UCSD-AML1 (cell line): Measurements from ENCODE around the gene IL15RA.
A peak's percentile ranks its signal among the peaks of the same experiment; 100 is the strongest.

Experiments
- DNase-seq: peaks from one replicate; lab custom pipeline; 2025; ENCODE audit not compliant: unreplicated experiment; lab: John Stamatoyannopoulos, UW

The IL15RA gene

DNA sequence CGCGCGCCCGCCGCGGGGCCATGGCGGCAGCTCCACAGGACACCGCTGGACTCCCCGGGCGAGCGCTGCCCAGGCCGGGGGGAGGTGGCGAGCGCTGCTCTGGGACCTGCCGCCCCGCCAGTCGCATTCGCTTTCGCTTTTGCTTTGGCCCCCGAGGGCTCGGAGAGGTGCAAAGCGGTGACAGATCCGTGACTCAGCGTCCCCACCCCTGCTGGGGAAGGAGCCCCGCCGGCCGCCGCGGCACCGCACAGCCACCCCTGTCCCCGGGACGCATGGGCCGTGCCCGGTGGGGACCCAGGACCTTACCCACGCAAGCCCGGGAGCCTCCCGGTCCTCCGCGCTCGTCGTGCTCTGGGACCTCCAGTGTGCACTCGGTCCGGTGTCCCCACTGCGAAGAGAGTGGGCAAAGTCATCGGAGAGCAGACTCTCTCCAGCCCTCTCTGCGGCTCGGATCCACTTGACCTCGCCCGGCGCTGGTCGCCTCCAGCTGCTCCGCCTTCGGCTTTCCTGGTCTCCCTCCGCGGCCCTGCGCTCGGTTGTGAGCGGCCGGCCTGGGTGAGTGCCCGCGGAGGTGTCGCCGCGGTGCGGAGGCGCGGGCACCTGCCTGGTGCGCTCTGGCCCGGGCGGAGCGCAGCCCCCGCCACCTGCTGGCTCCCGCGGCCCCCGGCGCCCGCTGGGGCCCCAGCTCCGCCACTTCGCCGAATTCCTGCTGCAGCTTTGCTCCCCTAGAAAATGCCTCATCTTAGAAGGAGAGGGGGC, at the start of gene IL15RA:
Gene IL15RA (minus strand): TSS at position 73 of the 759 bp plus-strand sequence. CDS start 51 bp downstream, at position 22.
- peak; percentile 79 for DNase-seq

DNA sequence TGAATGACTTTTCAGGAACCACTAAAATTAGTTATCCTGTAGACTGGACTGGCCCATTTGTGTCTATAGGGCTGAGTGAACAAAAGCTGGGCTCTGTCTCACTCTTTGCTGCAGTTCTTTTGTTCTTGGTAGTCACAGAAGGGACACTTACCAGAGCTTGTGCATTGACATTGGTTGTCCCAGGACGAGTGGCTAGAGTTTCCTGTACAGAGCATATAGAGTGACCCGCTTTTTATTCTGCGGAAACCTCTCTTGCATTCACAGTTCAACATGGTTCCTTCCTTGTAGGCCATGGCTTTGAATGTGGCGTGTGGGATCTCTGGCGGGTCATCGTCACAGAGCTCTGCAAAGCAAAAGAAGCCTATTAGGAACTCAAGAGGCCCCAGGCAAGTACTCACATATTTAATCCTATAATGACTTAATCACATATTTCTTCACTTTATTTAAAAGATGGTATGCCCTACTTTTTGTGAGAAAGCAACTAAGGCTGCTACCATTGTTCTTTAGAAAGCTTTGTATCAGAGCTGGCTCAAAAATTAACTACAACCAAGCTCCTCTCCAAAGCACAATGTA, 48.4 kb upstream of the IL15RA start:
- DNase-seq, result no peak

- no peak for DNase-seq
Observed at GRCh38 chr10:6024334-6024682, 47.0 kb upstream of the IL15RA start.

DNA sequence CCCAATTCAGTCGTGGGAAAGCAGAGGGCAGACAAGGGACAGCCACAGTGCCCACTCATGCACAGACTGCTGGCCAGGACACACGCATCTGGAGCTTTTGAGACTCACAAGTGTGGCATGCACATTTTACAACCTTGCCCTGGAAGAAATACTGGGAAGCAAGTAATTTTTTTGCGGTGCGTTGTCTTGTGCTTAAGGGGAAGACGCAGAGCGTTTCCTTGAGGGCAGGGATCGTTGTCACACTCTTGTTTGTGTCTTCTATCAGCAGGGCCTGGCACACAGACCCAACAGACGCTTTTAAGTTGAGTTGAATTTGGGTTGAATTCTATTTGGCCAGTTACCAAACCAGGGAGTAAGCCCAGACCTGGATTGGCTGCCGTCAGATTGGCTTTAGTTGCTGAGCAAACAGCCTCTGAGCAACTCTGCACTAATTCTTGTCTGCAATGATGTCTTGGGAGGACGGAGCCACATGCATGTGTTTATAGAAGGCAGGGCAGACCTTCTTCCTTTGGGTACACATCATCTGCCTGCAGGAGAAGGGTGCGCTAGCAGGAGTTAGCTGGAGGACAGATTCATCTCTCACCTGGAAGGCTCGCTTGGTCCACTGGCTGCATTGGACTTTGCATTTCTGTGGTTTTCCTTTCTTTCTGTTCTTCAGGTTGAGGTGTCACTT, 46.5 kb upstream of the IL15RA start:
- no peak for DNase-seq

GRCh38 chr10:6022660-6023059, 45.3 kb upstream of the IL15RA start:
- DNase-seq, result no peak

DNA sequence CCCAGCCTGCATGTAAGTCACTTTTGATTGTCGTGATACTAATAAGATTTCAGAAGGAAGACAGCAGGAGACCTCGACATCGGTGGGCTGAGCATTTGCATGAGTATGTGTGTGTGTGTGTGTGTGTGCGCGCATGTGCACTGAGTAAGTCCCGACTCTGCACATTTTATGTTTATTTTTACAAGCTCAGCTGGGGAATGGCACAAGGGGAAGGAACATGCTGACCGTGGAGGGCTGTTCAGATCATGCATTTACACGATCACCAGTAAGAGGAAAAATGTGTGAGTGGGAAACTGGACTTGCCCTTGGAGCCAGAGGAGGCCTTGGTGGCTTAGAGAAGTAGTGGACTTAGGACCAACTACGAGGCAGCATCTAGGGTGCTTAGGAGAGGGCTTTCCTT, 43.5 kb upstream of the IL15RA start:
- DNase-seq, result no peak

DNA sequence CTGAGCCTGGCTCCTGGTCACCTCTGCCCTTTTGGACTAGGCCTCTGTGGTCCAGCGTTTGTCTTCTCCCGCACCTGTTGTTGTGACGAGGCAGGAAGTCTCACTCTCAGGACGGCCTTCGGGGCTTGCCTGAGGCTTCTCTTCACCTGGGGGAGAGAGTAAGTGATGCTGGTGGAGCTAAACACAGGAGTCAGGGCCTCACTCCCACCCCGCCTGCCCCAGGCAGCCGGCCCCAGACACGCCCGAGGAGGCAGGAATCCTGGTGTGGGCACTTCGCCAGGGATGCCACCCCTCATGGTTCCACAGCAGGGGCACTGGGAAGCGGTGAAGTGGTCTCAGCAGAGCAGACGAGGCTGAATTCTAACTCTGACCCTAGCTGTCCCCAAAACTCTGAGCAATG, 42.5 kb upstream of the IL15RA start:
- DNase-seq, result no peak

GRCh38 chr10:6019010-6019782, 41.9 kb upstream of the IL15RA start:
- no peak for DNase-seq

GRCh38 chr10:6018422-6018821, 41.1 kb upstream of the IL15RA start:
- DNase-seq, result no peak

DNA sequence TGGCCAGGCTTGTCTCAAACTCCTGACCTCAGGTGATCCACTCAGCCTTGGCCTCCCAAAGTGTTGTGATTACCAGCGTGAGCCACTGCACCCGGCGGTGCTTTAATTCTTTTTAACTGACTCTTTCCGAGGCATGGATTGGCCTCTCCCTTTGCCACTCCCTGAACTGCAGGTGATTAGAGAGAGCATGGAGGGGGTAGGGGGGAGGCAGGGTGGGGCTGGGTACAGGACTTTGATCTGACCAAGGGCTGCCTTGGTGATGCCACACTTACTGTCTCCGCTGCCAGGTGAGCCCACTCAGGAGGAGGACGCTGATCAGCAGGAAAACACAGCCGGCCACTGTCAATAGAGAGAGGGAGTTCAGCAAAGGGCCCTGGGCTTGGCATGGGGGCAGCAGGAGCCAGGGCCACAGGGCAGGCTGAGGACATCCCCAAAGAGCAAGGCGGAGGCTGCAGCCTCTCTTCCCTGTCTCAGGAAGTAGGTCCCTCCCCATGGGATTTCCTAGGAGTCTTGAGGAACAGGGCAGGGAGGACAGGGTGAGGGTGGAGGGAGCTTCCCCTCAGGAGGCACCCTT, 40.5 kb upstream of the IL15RA start:
- DNase-seq, result no peak

DNA sequence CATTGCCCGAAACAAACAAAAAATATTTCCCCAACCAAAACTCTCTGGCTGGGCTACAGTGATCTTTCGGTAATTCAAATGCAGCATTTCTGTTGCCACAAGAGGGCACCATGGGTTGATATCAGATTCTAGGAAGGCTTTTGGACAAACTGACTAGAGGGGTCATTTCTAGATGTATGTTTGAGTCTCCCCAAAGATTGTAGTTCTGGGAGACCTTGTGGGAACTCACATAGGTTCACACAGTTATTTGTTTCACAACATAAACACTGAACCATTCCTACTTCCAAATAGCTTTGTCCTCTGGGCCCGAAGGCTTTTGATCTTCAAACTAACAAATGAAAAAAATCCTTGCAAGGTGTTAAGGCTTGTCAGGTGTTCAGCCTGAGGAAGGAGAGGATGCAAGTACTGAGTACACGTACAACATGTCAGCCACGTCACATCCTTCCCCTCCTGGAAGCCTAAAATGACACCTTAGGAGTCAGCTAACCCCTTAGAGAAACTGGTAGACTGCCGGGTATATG, 37.0 kb upstream of the IL15RA start:
- no peak for DNase-seq

GRCh38 chr10:6013413-6014192, 36.3 kb upstream of the IL15RA start:
- no peak for DNase-seq

- no peak for DNase-seq
Observed at GRCh38 chr10:6012121-6012905, 35.0 kb upstream of the IL15RA start.

DNA sequence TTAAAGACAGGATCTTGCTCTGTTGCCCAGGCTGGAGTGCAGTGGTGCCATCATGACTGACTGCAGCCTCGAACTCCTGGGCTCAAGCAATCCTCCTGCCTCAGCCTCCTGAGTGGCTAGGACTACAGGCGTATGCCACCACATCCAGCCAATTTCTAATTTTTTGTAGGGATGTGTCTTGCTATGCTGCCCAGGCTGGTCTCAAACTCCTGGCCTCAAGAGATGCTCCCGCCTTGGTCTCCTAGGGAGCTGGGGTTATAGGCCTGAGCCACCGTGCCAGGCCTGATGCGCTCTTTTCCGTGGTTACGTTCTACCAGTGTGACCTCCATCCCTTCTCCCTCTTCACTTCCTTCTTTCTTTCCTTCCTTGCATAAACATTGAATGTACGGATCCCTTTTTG, 34.2 kb upstream of the IL15RA start:
- no peak for DNase-seq

GRCh38 chr10:6010569-6010968, 33.2 kb upstream of the IL15RA start:
- DNase-seq, result no peak

- no peak for DNase-seq
Observed at GRCh38 chr10:6009961-6010360, 32.6 kb upstream of the IL15RA start.

GRCh38 chr10:6009150-6009549, 31.8 kb upstream of the IL15RA start:
- DNase-seq, result no peak

DNA sequence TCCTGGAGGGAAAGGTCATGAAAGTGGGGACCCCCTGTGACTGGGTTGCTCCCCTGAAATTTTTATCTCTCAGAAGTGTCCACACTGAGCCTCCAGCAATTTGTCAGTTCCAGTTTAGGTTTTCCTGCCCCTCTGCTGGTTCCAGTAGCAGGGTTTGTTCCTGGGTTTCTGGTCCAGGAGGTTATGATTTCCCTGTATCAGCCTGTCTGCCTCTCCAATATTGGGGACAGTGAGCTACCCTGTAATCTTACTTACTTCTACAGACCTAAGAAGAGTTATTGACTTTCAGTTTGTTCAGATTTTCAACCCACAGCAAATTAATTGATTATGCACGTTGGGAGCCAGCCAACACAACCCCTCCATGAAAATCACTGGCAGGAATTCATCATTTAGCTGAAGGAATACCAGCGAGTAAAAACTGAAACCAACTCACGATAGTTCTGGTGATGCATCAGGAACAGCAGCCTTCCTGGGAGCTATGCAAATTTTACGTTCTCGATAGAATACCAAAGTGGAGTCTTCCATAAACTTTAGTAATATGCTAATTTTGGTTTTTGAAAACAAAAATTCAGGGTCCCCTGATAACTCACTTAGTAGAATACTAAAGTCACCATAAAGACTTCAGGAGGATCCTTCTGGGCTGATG, 31.3 kb upstream of the IL15RA start:
- DNase-seq, result no peak

- DNase-seq, result no peak
Observed at GRCh38 chr10:6006991-6007390, 29.6 kb upstream of the IL15RA start.
